HK-2 (cell line): ENCODE measurements around the gene IQCE.

Experiments
- DNase-seq: peaks from one replicate; pipeline ENCODE4 v3.0.0-alpha.2; 2018; ENCODE audit not compliant: unreplicated experiment

The IQCE gene

DNA sequence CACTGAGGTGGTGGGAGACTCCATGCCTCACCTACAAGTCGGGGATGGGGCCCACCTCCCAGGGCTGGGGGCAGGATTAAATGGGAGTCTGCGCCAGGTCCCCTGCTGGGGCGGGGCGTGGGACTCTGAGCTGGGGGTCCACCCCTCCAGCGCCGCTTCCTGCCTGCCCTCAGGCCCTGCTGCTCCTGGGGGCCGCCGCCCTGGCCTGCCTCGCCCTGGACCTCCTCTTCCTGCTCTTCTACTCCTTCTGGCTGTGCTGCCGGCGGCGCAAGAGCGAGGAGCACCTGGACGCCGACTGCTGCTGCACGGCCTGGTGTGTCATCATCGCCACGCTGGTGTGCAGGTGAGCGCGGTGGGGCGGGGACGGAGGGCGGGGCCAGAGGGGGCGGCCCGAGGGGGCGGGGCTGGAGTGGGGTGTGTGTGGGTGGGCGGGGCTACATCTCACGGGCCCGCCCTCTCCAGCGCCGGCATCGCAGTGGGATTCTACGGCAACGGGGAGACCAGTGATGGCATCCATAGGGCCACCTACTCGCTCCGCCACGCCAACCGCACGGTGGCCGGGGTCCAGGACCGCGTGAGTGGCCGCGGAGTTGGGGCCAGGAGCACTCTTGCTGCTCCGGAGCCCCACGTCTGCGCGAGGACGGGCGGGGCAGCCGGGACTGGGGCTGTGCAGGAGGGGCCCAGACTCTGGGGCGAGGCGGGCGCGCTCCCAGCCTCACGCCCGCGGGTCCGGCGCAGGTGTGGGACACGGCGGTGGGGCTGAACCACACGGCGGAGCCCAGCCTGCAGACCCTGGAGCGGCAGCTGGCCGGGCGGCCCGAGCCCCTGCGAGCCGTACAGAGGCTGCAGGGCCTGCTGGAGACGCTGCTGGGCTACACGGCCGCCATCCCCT, 88.1 kb downstream of the IQCE start:
- no peak for DNase-seq

DNA sequence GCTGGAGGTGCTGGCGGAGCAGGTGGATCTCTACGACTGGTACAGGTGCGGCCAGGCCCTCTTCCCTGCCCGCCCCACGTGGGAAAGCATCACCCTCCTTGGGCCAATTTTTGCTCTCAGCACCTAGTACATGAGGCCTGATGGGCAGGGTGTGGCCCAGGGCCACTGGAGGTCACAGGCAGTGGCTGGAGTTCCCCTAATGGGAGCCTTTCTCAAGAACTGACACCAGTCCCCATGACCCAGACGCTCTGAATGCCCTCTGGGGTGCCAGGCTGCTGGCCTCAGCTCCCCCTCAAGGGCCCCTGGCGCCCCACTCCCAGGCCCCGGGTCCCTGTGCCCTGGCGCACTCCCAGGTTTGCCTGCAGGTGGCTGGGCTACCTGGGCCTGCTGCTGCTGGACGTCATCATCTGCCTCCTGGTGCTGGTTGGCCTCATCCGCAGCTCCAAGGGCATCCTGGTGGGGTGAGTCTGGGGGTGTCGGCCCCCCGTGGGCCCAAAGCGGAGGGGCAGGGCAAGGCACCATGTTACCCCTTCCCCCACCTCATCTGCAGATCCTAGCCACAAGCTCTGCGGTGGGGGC, 88.9 kb downstream of the IQCE start:
- DNase-seq = no peak

DNA sequence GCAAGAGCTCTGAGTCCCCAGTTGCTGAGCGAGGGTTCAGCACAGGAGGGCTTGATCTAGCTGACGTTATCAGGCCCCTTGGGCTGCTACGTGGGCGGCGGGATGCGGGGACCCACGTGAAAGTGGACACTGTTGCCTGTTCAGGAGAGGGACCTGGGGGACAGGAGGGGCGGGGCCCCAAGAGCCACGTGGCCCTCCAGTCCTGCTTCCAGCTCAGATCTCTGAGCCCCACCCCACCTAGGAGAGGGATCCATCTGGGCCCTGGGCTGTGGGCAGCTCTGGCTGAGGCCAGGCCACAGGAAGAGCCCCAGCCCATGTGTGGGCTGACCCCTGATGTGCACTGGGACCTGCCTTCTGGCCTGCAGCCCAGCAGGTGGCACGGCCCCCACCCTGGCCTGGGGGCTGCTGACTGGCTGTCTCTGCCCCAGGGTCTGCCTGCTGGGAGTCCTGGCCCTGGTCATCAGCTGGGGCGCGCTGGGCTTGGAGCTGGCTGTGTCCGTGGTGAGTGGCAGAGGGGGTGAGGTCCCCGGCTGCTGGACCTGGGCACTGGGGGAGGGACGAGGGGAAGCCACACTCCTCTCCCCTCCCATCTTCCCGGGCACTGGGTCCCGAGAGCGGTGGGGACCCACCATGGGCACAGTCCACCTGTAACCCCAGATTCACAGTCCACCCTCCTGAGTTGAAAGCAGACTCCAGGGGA, 90.5 kb downstream of the IQCE start:
- no peak for DNase-seq

DNA sequence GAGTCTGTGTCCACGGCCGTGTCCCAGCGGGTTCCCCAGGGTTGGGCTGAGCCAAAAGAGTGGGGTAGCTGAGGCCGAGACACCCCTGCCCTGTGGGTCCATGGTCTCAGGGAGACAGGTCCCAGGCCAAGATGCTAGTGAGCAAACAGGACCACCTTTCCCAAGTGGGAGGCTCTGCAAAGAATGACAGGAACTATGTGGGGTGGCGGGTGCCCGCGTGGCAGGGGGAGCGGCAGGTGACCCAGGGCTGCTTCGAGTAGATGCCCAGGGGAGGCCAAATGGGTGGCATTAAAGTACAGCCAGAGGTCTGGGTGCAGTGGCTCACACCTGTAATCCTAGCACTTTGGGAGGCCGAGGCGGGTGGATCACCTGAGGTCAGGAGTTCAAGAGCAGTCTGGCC, 91.2 kb downstream of the IQCE start:
- DNase-seq = no peak

DNA sequence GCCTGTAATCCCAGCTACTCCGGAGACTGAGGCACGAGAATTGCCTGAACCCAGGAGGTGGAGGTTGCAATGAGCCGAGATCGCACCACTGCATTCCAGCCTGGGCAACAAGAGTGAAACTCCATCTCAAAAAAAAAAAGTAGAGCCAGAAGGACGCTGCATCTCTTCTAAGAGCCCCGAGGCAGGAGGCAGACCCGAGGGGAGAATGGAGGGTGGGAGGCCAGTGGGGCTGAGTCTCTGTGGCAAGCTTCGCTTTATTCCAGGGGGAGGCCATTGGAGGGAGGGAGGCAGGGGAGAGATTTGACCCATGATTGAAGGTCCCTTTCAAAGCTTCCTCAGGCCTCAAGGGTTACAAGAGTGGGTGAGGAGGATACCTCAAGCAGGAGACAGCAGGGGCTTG, 91.7 kb downstream of the IQCE start:
- no peak for DNase-seq

DNA sequence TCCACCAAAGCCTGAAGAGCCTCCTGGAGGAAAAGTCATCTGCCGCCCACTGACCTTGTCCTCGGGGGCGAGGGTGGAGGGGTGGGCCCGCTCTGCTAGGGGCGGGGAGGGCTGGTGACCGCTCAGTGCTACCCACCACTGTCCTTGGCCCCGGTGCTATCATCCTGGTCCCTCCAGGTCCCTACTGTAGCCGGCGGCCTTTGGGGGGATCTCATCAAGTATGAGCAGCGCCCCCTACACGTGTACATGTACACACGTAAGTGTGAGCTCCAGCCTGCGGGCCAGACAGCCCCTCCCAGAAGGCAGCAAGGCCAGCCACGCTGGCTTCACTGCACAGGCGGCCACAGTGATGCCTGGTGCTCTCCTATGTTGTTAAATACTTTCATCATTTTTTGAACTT, 92.6 kb downstream of the IQCE start:
- DNase-seq = no peak

DNA sequence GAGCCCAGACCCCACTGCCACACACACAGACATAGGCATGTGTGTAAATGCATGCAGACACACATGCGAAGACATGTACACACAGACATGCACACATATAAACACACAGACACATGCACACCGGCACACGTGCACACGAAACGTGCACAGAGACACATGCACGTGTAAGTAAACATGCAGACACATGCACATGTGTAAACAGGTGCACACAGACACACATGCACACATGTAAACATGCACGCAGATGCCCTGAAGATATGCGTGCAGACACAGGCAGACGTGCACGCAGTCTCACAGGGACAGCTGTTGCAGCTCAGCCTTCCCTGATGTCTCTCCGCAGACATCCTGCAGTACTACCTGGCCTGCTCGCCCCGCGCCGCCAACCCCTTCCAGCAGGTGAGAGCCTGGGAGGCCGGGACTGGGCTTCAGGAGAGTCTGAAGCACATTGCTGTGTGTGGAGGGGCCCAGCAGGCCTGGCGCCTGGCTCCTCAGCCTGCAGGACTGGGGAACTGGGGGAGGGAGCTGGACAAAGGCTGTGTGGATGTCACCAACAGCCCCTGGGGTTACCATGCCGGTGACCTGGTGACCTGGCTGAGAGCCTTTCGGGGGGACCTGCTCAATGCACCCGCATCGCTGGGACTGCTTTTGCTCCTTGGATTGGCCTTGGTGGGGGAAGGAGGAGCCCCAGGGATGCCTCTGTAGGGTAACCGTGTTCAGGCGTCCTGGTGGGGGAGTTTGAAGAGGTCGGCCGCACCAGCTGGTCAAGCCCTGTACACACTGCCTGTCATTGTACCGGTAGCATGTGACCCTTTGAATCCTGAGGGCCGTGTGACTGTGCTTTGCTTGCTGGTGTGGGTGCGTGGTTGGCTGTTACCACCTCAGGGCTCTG, 93.3 kb downstream of the IQCE start:
- no peak for DNase-seq

DNA sequence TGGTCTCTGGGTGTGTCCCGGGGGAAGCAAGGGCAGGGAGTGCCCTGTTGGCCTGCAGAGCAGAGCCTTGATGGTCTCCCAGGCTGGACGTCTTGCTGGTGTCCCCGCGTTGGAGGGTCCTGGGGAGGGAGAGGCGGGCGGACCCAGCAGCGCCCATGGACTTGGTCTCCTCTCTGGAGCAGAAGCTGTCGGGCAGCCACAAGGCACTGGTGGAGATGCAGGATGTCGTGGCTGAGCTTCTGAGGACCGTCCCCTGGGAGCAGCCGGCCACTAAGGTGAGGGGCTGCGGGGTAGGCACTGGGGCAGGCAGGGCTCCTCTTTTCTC, 93.9 kb downstream of the IQCE start:
- no peak for DNase-seq

DNA sequence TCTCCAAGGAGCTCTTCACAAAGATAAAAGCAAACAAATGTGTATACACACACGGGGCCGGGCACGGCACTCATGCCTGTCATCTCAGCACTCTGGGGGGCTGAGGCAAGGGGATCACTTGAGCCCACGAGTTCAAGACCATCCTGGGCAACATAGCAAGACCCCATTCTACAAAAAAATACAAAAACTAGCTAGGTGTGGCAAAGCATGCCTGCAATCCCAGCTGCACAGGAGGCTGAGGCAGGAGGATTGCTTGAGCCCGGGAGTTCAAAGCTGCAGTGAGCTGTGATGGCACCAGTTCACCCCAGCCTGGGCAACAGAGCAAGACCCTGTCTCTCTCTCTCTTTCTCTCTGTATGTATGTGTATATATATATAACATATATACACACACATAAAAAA, 95.3 kb downstream of the IQCE start:
- no peak for DNase-seq

DNA sequence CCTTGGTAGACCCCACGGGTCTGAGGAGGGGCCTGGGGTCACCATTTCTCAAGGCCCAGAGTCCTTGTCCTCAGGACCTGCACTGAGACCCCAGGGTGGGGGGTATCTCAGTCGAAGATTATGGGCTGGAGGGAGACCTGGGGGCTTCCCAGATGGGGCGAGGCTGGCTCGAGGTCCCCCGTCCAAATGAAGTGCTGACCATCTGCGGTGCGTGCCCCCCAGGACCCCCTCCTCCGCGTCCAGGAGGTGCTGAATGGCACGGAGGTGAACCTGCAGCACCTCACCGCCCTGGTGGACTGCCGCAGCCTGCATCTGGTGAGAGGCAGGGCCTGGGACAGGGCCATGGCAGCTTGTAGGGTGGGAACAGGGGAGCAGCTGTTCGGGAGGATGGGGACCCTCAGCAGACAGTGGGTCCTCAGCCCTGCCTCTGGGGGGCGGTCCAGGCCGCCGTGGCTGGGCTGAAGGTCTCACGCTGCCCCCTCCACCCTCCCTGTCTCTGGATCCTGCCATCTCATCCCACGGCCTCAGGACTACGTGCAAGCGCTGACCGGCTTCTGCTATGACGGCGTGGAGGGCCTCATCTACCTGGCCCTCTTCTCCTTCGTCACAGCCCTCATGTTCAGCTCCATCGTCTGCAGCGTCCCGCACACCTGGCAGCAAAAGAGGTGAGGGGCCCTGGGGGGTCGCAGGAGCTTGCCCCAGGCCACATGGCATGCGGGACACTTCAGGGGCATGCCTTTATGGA, 97.3 kb downstream of the IQCE start:
- DNase-seq = no peak

DNA sequence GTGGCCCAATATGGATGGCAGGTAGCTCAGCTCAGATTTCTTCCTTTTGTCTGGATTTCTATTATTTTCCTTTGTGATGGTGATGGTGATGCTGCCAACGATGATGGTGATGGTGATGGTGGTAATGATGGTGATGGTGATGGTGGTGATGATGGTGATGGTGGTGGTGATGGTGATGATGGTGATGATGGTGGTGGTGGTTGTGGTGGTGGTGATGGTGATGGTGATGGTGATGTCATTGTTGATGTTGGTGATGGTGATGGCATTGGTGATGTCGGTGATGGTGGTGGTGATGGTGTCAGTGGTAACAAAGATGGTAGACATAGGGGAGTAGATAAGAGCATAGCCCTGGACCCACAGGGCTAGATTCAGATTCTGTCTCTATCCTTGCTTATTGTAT, 98.4 kb downstream of the IQCE start:
- DNase-seq = no peak

DNA sequence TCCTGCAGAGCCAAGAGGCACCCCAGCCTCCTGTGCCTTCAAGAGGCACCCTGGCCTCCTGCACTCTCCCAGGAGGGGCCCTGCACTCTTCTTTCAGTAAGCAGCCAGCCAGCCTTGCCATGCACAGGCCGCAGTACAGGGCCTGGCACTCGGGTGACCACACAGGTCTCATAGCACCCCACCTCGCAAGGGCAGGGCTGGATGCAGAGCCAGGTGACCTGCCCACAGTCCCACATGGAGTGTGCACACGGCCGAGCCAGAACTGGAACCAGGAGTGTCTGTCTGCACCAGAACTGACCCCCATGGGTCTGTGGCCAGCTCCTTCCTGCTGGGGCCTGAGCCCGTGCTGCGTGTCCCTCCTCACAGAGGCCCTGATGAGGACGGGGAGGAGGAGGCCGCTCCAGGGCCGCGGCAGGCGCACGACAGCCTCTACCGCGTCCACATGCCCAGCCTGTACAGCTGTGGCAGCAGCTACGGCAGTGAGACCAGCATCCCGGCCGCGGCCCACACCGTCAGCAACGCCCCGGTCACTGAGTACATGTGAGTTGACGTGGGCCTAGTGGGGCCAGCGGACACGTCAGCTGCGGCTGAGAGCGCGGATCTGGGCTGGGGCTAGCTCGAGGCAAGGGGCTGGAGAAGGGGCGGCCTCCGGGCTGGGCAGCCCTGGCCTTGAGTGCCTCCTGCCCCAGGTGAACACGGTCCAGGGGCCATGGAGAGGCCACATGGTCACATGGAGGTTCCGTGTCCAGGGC, 99.3 kb downstream of the IQCE start:
- DNase-seq = no peak

DNA sequence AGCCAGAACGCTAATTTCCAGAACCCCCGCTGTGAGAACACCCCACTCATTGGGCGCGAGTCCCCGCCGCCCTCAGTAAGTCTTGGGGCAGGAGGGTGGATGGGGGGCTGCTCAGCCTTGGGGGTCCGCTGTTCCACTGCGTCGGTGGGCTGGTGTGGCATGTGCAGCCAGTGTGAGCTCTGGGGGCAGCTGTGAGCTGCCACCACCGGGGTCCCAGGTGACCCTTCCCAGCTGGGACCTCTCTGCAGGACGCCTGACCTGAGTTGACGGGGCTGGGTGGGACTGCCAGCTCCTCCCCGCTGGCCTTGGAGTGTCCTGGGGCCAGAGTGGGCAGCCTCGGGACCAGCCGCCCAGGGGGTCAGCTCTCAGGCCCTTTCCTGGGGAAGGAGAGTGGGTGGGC, 100.2 kb downstream of the IQCE start:
- DNase-seq = no peak

DNA sequence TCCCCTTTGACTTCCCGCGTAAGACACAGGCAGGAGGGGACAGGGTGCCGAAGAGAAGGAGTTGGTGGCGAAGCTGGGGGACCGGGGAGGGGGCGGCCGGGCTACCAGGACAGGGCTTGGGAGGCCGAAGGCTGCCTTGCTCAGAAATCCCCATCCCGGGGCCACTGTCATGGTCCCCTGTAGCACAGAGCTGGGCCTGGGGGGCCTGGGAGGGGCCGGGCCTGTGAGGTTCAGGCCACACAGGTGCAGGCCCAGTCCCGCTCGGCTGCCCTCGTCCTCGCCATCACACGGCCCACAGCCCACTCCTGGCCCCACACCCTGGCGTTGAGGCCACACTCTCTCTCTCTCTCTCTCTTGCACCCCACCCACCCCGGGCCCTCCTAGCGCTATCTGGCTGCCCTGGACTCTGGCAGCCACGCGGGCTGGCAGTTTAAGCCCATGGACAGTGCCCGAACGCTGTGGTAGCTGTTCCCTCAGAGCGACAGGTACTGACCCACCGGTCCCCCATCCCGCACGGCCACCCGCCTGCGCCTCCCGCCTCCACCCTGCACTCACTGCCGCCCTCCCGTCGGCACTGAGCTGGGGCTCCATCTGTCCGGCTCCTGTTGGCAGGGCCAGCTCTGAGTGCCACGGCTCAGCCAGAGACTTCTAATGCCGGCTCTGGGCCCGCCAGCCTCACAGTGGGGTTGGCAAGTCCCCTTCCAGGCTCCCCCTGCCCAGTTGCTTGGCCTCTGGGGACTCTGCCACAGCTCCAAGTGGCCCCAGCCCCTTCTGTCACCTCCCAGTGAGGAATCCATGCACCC, 101.0 kb downstream of the IQCE start:
- no peak for DNase-seq

DNA sequence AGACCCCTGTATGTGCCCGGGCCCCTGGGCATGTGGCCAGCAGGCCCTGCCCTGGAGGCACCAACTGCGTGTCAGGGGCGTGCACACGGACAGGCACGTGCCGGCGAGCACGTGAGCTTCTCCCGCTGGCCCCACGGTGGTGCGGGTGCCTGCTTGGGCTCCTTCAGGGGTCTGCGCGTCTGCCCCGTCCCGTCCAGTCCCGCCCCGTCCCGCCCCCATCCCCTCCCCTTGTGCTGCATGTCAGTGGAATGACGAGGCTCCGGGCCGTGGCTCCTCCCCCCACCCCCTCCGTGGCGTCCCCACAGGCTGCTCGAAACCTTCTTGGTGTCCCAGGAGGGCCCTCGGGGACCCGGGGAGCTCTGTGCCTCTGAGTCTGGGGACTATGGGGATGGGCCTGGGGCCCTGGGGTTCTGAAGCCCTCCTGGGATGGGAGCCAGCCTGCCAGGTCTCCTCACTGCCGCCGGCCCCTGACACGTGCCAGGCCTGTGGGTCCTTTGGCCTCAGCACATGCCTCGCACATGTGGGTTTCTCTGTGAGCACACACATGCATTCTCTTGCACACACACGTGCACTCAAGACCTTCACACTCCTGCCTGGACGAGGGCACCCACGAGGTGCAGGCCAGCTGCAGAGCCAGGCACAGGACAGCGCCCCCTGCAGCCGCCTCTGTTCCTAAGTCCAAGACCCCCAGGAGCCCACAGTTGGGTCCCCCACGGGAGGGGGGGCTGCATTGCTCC, 101.7 kb downstream of the IQCE start:
- DNase-seq = no peak

DNA sequence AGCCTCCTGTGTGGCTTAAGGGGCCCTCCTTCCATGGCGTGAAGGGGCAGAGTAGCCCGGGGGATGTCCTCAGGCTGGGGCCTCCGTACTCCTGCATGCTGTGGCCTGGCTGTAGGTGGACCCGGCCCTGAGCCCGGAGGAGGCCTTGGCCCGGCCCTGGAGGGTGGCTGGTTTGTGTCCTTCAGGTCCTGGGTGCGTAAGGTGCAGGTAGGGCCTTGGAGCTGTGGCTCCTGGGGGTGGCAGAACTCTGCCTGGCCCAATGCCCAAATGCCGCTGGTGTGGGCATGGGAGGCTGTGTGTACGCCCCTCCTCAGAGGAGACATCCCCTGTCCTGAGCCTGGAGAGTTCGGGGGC, 102.3 kb downstream of the IQCE start:
- no peak for DNase-seq

DNA sequence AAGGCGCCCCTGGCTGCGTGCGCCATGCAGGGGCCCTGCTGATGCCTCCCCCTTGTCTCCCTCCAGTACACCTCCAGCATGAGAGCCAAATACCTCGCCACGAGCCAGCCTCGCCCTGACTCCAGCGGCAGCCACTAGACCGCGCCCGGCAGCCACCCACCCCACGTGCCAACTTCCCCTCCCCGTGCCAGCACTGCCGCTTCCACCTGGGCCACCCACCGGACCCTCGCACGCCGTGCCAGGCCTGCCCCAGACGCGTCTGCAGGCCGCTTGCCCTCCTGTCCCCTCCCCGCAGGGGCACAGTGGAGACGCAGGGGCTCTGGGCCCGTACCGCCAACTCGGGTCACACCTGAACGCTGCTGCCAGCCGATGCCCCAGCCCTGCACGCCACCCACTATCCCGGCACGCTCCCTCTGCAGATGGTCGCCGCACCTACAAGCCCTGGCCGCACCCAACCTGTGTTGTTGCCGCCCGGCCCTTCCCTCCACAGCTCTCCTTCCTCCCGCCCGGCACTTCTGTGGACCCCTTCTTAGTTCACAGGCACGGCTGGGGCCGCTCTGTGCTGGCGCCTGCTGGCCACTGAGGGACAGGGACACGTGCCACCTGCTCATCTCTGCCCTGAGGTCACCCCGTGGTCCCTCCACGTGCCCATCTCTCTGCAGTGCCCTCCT, 103.0 kb downstream of the IQCE start:
- DNase-seq = no peak

DNA sequence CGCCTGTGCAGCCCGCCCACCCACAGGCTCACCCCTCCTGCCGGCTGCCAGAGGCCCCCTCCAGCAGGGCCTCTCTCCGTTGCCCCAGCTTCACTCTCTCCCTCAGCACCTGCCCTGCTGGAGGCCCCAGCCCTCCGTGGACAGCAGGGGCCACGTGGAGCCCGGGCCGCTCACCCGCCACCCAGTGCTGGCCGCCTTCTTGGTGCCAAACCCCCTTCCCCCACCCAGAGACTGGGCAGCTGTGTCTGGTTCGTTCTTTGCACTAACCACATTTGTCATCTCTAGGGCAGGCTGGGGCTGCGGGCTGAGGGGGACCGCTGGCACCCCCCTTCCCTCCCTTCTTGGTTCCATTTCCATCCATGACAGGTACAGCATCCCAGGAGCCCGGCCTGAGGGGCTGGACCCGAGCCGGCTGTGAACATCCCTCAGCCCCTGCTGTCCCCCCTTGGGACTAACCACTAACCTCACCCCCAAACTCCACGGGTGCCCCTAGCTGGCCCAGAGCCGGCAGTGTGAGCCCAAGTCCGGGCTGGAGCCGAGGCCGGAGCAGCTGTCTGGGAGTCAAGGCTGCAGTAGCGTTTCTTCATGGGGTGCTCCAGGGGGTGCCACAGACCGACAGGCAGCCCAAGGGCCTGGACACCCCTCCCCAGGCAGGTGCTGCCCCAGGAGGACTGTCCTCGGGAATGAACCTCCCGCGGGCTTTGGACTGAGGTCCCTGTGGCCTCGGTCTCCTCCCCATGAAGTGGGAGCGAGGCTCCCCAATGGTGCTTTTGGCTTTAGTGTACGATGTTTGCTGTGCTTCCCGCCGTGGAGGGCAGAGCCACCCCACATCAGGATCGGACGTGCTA, 103.7 kb downstream of the IQCE start:
- no peak for DNase-seq
